Choroid plexus epithelial cell (primary cell): Measurements from ENCODE around the gene ONECUT2.

Experiments
- DNase-seq: peaks from one replicate; pipeline ENCODE4 v3.0.0-alpha.2; 2010; ENCODE audit warnings: low read depth
- H3K4me3 ChIP-seq: 2 replicates; pipeline ENCODE4 v1.5.1; 2011; ENCODE audit warnings: low read depth, mild to moderate bottlenecking, control low read depth, low read length, moderate library complexity
- CTCF ChIP-seq: conservative IDR thresholded peaks from 2 replicates; pipeline ENCODE4 v1.5.1; 2011; ENCODE audit warnings: low read depth, mild to moderate bottlenecking, control low read depth, inconsistent platforms, low read length, moderate library complexity

ONECUT2 gene

GRCh38 chr18:57538614-57539013 lies 103.4 kb downstream of the ONECUT2 start:
- H3K4me3 ChIP-seq: no peak overlapping the region
- TF ChIP-seq CTCF: no peak
- no peak for DNase-seq

- DNase-seq: no peak
- no peak for TF ChIP-seq CTCF
- no peak overlapping the region for H3K4me3 ChIP-seq
Measured at GRCh38 chr18:57539702-57540101, 104.5 kb downstream of the ONECUT2 start.
